ENCODE results near the gene SAP130.
"Not testable (repeated sequence)": the region's sequence is repeated elsewhere in the genome, so short reads cannot be mapped to it uniquely, and the experiment has no call there.

Gene SAP130

DNA sequence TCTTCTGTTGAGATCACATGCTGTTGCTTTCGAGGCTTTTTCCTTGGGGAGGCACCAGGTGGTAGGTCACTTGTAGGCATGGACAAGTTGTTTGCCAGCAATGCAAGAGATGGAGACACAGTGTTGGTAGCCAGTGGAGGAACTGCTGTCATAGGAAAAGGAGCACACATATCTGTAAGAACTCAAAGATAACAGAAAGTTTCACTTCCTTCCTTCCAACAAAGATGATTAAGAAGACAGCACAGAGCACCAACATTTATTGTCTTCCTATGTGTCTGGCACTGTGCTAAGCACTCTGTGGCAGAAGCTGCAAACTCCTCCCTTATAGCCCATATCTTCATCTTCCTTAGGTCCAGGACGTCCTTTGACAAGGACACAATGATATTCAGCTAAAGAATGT lies 77.6 kb downstream of the SAP130 start:
- no peak for DNase-seq

DNA sequence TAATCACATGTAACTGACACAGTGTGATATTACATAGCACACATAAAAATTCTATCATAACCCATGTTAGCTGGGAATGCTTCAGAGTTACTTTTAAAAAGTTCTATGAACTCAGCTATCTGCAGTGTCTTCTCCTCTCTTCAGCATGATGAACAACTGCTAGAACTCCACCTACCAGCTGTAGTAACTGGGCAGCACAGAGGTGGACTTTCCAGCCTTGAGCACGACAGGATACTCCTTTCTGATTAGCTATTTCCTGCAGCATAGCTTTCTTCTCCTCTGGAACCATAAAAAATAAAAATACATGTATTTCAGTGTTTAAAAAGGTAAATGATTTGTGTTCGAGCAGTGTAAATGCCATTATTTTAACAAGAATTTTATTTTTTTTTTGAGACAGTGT lies 82.6 kb downstream of the SAP130 start:
- no peak for DNase-seq

DNA sequence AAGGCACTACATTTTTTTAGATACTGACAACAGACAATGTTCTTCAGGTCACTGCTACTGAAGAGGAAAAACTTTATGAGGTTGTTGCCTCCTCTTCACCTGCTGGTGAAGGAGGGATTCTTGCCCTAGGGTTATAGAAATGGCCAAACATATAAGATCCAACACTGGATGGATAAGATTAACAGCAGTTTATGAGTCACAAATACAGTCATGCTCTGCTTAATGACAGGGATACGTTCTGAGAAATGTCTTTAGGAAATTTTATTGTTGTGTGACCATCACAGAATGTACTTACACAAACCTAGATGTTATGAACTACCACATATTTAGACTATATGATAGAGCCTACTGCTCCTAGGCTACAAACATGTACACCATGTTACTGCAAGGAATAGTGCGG lies 84.7 kb downstream of the SAP130 start:
- no peak for DNase-seq

DNA sequence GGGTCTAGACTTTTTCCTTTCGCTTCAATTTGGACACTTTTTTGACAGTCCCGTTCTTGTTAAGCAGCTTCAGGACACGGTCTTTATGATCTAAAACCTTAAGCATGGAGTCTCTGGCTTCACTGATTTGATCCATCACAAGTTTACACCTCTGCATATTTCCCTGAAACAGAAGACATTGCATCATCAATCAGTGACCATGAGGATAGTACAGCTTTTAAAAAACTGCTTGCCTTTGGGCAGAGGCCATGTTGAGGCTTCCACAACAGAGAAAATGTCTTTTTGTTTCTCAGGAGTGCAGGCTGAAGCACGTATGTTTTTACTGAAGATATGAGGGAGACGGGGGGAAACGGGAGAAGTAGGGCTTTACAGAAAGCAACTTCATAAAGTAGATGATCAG lies 85.9 kb downstream of the SAP130 start:
- no peak for DNase-seq

DNA sequence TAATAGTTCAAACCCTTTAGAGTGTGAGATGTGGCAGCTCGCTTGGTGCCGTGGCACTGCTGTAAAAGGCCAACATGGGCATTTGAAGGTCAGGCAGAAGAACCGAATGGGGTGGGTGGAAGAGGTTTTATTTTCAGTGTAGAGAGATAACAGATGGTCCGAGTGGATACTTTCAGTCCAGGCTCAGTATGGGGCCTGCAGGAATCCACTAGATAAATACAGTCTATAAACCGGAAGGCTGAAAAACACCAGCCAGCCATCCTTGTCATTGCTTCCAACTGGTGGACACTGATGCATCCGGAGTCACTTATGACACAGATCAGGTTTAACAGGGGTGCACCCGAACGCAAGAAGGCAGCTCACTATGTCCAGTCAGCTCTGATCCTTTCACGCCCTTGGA lies 86.4 kb downstream of the SAP130 start:
- no peak for DNase-seq

DNA sequence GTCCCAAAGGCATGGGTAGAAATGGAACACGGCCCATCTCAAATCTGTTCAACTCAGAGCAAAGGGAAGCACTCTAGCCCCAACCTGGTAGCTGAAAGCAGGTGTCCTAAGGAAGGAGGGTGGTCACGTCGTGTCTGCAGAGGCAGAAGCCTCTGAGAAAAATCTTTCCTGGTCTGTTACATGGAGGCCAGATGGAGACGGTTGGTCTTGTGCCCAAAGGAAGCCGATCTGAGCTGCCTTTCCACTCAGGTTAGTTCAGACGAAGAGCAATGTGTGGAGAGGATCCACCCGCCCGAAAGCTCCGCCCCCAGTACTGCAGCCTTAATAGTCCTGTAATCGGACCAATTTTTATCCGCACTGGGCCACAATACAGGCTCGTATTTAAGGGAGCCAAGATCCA lies 87.2 kb downstream of the SAP130 start:
- DNase-seq = no peak

DNA sequence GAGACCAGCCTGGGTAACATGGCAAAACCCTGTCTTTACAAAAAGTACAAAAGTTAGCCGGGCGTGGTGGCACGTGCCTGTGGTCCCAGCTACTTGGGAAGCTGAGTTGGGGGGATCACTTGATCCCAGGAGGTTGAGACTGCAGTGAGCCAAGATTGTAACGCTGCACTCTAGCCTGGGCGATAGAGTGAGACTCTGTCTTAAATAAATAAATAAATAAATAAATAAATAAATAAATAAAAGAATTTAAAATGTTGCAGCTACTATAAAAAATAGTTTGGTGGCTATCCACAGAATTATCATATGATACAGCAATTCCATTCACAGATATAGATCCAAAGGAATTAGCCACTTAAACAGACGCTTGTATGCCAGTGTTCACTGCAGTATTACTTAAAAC lies 92.5 kb downstream of the SAP130 start:
- DNase-seq = no peak

DNA sequence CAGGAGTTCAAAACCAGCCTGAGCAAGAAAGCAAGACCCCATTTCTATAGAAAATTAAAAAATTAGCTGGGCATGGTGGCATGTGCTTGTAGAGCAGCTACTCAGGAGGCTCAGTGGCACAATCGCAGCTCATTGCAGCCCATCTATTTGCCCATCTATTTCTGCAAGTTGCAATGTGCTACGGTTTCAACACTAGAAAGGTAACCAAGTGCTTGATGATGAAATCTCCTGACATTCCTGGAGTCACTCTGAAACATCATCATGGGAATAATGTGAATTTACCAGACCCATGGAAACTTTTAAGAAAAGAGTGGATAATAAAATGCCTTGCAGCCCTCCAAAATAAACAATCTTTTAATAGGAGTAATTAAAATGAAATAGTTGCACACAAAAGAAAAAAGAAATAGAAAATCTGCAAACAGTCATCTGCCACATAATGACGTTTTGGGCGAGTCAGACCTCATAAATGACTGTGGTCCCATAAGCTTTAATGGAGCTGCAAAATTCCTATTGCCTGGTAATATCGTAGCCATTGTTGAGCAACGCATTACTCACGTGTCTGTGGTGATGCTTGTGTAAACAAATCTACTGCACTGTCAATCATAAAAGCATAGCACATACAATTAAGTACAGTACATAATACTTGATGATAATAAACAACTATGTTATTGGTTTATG lies 95.5 kb downstream of the SAP130 start:
- no peak for DNase-seq

DNA sequence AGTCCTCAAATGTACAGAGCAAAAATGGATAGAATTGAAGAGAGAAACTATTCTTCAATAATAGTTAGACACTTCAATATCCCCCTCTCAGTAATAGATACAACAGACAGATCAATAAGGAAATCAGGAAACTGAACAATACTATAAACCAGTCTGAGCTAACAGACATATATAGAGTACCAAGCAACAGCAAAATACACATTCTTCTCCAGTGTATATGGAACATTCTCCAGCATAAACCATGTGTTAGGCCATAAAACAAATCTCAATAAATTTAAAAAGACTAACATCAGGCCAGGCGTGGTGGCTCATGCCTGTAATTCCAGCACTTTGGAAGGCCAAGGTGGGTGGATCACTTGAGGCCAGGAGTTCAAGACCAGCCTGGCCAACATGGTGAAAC lies 98.4 kb downstream of the SAP130 start:
- no peak for DNase-seq

DNA sequence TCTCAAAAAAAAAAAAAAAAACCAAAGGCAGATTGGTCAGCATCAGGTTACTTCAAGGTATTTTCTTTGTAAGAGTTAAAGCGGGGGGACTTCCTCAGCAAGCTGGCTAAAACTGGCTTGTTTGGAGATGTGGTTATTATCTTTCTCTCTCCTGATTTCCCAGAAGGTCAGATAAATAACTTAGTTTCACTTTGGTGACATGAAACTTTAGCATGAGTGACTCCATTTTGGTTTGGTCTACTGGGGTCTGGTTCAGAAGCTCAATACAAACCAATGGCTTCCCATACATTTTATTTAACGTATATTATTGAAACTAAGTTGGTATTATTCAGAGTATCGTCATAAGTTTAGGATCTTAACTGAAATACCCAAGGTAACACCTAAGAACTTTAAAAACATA lies 100.5 kb downstream of the SAP130 start:
- DNase-seq = no peak

DNA sequence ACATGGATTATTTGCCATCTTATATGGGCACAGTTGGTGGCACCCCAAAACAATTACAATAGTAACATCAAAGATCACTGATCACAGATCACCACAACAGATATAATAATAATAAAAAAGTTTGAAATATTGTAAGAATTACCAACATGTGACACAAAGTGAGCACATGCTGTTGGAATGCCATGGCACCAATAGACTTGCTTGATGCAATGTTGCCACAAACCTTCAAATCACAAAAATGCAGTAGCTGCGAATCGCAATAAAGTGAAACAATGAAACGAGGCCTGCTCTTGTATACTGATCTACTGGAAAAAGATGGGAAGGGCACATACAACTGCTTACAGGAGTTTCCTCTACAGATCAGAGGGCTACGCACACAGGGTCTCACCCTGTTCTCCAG lies 109.9 kb downstream of the SAP130 start:
- no peak for DNase-seq

DNA sequence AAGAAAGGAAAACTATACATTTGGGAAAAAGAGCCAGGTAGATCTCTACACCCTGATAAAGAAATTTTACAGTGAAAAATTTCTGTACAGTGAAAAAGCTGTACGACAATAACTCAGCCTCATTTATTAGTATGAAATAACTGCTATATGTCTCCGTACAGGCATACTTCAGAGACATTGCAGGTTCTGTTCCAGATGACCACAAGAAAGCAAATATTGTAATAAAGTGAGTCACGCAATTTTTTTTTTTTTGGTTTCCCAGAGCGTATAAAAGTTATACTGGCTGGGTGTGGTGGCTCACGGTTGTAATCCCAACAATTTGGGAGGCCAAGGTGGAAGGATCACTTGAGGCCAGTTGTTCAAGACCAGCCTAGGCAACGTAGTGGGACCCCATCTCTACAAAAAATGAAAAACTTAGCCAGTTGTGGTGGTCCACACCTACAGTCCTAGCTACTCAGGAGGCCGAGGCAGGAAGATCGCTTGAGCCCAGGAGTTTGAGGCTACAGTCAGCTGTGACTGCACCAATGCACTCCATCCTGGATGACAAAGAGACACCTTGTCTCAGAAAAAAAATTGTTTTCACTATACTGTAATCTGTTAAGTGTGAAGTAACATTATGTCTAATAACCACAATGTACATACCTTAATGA lies 113.9 kb downstream of the SAP130 start:
- DNase-seq = no peak

DNA sequence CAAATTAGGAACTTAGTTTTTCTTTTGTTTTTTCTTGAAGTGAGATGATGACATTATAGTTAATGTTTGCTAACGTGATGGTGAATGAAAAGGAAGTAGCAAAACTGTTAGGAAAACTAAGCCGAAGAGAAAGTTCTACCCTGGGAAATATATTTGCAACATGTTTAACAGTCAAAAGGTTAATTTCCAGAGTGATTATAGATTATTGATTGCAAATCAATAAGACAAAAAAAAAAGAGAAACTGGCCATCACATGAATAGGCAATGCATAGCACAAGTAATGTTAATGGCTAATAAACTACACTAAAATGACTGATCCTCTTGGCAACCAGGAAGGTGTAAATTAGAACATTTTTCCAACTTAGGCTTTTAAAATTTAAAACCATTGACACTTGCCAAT lies 116.1 kb downstream of the SAP130 start:
- DNase-seq = no peak

DNA sequence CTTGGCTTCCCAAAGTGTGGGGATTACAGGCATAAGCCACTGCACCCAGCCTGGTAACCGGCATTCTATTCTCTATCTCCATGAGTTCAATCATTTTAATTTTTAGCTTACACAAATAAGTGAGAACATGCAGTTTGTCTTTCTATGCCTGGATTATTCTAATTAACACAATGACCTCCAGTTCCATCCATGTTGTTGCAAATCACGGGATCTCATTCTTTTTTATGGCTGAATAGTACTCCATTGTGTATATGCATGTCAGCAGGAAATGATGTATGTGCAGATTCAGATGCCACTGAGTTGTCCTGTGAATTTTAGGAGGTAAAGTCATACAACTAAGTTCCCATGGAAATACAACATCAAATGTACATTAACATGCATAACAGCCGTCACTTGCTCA lies 117.4 kb downstream of the SAP130 start:
- DNase-seq = no peak

DNA sequence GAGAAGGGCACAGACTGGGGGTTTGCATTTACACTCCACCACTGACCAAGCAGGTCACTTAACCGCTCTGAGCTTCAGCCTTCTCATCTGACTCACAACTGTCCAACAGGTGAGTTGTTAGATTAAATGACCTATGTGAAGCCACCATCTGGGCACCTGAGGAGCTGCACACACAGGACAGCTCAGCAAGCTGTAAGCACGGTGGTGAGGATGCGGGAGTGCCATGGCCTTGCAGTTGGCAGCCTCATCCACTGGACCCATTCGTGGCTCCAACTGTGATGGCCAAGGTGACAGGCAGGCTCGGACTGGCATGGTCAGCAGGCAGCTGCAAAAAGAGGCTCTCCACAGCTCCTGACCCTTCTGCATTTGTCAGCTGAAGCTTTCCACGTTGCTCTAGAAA lies 118.8 kb downstream of the SAP130 start:
- DNase-seq = no peak

DNA sequence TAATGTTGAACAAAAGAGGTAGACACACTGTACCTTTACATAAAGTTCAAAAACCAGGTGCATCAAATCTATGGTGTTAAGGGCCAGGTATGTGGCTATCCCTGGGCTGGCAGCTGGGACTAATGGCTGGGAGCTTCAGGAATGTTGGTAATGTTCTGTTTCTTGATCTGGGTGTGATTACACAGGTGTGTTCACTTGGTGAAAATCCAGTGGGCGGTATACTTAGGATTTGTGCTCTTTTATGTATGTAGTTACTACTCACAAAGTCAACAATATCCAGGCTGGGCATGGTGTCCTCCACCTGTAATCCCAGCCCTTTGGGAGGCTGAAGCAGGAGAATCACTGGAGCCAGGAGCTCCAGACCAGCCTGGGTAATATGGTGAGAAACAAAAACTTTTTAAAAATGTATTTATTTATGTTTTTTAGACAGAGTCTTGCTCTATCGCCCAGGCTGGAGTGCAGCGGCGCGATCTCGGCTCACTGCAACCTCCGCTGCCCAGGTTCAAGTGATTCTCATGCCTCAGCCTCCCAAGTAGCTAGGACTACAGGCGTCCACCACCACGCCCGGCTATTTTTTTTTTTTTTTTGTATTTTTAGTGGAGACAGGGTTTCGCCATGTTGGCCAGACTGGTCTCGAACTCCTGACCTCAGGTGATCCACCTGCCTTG lies 120.0 kb downstream of the SAP130 start:
- not testable (repeated sequence) for DNase-seq

DNA sequence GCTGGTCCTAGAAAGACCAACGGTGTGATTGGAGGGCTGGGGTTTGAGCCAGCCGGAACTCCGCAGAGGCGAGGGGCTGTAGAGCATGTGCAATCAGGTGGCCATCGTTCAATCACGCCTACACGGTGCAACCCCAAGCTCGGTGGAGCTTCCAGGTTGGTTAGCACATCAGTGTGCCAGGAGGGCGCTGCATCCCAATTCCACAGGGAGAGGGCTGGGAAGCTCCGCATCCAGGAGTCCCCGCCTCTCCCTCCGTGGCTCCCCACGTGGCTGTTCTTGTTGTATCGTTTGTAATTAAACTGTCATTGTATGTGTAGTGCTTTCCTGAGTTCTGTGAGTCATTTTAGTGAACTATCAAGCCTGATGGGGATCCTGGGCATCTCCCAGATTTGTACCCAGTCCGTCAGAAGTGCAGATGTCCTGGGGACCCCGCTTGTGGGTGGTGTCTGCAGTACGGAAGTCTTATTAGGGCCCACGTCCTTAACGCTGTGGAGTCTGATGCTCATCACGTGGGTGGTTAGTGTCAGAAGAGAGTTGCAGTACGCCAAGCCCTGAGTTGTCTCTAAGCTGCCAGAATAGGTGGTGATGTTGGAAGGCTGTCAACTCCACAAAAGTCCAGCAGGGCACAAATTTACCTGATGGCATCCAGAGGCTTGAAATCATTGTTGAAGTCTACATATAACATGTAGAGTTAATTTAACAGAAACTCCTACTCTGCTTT lies 121.5 kb downstream of the SAP130 start:
- no peak for DNase-seq

DNA sequence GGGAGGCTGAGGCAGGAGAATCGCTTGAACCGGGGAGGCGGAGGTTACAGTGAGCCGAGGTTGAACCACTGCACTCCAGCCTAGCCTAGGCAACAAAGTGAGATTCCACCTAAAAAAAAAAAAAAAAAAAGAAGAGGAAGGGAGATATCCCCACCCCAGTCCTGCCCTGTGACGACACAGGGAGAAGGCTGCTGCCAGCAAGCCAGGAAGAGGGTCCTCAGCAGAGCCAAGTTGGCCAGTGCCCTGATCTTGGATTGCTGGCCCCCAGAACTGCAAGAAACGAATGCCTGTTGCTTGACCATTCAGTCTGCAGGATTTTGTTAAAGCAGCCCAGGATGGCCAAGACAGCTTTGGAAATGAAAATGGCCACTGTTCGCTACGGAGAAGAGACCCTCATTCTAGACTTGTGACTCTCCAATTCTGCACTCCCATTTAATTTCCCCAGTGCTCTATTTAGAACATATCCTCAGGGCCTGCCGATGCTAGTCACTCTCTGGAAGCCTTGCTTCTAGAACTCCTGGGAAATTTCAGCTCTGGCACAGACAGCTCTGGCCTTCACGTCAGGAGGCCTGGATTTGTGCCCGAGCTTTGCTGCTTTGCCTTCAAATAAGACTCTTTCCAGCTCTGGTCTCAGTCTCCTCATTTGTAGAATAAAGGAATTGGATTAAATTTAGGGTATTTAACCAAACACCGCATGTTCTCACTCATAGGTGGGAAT lies 126.4 kb downstream of the SAP130 start:
- DNase-seq = no peak

DNA sequence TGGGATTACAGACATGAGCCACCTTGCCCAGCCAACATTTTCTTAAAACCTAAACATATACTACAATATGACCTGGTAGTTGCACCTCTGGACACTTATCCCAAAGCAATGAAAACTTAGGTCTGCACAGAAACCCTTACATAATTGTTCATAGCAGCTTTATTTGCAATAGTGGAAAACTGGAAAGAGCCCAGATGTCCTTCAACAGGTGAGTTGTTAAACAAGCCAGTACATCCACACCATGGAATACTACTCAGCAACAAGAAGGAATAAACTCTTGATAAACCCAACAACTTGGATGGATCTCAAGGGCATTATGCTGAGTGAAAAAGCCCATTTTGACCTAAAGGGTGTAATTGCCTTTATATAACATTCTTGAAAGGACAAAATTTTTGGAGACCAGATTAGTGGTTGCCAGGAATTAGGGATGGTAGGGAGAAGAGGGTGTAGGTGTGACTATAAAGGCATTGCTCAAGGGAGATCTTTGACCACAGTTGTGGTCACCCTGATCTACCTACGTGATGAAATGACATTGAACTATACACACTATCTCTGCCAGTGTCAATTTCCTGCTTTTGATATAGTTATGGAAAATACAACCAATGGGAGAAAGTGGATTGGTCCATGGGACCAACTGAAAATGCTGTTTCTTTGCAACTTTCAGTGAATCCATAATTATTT lies 130.2 kb downstream of the SAP130 start:
- DNase-seq = no peak

DNA sequence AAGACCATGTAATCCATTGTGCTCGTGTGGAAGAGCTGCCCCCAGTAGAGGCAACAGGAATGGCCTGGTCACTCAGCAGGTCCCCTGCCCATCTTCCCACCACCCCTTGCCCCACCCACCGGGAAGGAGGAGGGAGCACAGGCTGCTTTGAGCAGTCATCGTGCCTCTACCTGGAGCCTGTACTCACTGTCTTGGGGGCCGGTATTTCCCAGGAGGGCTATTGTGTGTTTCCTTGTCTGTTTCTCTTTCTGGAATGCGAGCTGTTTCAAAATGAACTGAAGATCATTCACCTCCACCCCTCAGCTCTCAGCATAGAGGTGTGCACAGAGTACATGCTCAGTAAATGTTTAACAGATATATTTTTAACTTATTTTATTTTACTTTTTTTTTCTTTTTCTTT lies 134.4 kb downstream of the SAP130 start:
- DNase-seq = no peak

DNA sequence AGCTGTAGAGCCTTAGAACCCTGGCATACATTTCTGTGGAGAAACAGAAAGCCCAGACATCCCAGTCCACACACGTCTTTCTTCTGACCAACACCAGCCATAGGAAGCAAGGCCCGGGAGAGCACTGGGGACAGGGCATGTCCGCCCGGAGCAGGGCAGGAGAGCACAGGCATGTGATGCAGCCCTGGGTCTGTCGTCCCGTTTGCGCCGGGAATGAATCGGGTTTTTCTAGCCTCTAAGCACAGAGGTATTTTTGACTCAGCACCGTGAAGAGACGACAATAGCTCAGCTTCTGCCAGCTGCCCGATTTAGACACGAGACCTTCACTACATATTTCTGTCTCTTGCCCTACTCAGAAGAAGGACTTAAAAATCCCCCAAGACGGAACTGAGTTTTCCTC lies 134.8 kb downstream of the SAP130 start:
- DNase-seq = no peak

DNA sequence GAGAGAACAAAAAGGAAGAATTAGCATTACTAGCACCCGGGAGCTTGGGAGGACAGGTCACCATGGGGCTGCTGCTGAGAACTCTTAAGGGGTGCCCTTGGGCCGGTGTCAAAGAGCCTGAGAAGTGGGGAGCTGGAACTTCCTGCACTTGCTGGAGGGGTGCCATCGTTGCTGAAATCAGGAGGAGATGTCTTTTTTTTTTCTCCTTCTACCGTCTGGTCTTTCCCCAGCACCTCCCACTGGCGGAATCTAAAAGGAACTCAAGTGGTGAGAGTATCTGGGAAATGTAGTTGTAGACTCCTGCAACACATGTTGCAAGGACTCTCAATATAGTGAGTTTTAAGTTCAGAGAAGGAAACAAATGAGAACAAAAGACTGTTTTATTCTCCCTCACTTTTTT lies 136.0 kb downstream of the SAP130 start:
- no peak for DNase-seq
